Duodenal mucosa (tissue), 2 donors: ENCODE data around the gene LPCAT1.
A peak's percentile ranks its signal among the peaks of the same experiment; 100 is the strongest.
"Not testable (repeated sequence)": the region's sequence is repeated elsewhere in the genome, so short reads cannot be mapped to it uniquely, and the experiment has no call there.

ENCODE experiments used
- H3K27ac ChIP-seq: one replicate; pipeline ENCODE4 v1.7.0; 2013; ENCODE audit warnings: low read depth, low read length
- H3K27me3 ChIP-seq, 2 donors: one replicate each; pipeline ENCODE4 v1.7.0; 2013; ENCODE audit warnings: low read length in 2 of 2, control low read depth in 1 of 2; ENCODE audit not compliant: insufficient read depth in 2 of 2, control insufficient read depth in 1 of 2
- H3K36me3 ChIP-seq, 2 donors: one replicate each; pipeline ENCODE4 v1.7.0; 2013; ENCODE audit warnings: low read length in 2 of 2, control low read depth in 1 of 2; ENCODE audit not compliant: insufficient read depth in 2 of 2, control insufficient read depth in 1 of 2
- H3K4me1 ChIP-seq, 2 donors: one replicate each; pipeline ENCODE4 v1.7.0; 2013; ENCODE audit warnings: low read length in 2 of 2, control low read depth in 1 of 2; ENCODE audit not compliant: insufficient read depth in 2 of 2, control insufficient read depth in 1 of 2
- H3K4me3 ChIP-seq, 2 donors: one replicate each; pipeline ENCODE4 v1.7.0; 2013; ENCODE audit warnings: low read length in 2 of 2, low read depth in 1 of 2
- H3K9ac ChIP-seq, 2 donors: one replicate each; pipeline ENCODE4 v1.7.0; 2013; ENCODE audit warnings: low read length in 2 of 2, low read depth in 1 of 2
- H3K9me3 ChIP-seq, 2 donors: one replicate each; pipeline ENCODE4 v1.7.0; 2013; ENCODE audit warnings: low read length in 2 of 2, control low read depth in 1 of 2; ENCODE audit not compliant: control insufficient read depth in 1 of 2

LPCAT1 gene

DNA sequence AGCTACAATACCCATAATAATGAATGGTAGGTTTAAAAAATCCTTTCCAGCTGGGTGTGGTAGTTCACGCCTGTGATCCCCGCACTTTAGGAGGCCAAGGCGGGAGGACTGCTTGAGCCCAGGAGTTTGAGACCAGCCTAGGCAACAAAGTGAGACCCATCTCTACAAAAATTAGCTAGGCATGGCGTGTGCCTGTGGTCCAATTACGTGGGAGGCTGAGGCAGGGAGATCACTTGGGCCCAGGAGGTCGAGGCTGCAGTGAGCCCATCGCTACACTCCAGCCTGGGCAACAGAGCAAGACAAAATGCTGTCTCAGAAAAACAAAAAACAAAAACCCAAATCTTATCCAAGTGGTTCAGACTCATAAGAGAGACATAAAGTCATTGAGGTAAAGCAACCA lies 44.7 kb downstream of the LPCAT1 start:
- Histone ChIP-seq H3K36me3 (peaks cover 9 to 25% of the 10 kb centered on the region in 2 donors), H3K9ac (no peak overlapping the region), H3K4me1 (no peaks in the 10 kb centered on the region), H3K27ac (no peak overlapping the region), H3K27me3 (no peaks in the 10 kb centered on the region), H3K9me3 (no peaks in the 10 kb centered on the region), H3K4me3 (no peak overlapping the region)

DNA sequence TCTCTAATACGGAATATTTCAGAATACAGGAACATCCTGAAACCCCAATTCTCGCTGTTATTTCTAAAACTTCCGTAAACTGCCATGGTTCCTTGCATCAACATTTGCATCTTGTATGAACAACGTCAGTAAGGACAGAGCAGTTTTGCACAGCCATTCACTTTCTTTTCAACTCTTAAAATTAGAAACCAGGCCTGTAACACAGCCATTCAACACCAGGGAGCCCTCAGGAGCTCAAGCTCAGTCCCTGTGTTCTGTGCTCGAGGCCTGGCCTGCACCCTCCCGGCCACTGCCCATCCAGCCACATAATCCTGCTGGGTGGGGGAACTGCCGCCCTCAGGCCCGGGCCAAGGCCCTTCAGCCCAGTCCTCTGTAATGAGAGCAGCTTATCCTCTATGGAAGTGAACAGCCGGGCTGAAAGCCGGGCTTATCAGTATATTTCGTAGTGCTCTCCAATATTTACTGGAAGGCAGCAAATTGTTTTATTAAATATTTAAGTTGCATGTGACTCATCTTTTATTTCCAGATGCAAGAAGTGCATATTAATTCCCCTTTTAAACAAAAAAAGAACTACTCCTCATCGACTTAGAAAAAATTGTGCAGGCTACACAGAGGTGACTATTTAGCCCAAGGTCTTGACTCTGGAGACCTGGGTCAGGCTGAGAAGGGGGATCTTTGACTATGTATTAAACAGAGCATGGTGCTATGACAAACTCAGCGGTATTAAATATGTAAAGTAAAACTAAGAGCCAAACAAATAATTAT lies 45.3 kb downstream of the LPCAT1 start:
- H3K9me3 ChIP-seq, result no peaks in the 10 kb centered on the region
- no peak overlapping the region for H3K9ac ChIP-seq
- H3K36me3 ChIP-seq, result peaks cover 9 to 25% of the 10 kb centered on the region in 2 donors
- no peaks in the 10 kb centered on the region for H3K27me3 ChIP-seq
- no peak overlapping the region for H3K27ac ChIP-seq
- no peaks in the 10 kb centered on the region for H3K4me1 ChIP-seq
- H3K4me3 ChIP-seq, result no peak overlapping the region

DNA sequence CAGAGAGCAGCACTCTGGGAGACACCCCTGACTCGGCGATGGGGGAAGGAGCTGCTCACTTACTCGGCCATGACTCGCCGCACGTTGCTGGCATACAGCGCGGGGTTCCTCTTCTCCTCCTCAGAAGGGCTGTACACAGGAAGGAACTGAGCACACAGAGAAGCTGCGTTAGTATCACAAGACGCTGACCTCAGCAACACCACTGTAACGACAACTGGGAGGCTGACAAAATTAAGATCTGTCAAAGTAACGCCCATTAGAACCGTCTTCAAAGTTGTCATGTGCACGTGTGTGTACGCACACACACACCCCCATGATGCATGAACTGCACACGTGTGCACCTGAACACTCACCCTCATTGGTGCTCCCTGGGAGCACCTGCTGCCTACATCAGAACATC lies 46.4 kb downstream of the LPCAT1 start:
- peaks cover 9 to 31% of the 10 kb centered on the region in 2 donors for H3K36me3 ChIP-seq
- H3K4me3 ChIP-seq, result no peak overlapping the region
- no peak overlapping the region for H3K27ac ChIP-seq
- no peaks in the 10 kb centered on the region for H3K27me3 ChIP-seq
- no peaks in the 10 kb centered on the region for H3K9me3 ChIP-seq
- H3K4me1 ChIP-seq, result no peaks in the 10 kb centered on the region
- no peak overlapping the region for H3K9ac ChIP-seq

DNA sequence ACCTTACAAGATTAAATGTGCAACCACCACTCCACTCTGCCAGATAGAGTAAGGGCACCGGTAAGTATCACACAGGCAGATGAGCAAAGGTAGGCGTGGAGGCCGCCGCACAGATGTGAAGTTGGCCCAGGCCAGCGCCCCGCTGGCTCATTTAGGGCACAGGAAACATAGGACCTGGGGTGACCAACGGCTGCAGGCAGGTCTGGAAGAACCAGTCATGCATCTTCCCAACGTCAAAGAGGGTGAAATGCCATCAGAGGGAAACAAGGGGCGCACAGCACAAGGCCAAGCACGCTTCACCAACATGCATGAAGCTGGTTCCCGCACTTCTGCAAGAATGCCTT lies 46.8 kb downstream of the LPCAT1 start:
- Histone ChIP-seq H3K4me3 (no peak overlapping the region), H3K27ac (peak overlapping the region; percentile 20), H3K9ac (no peak overlapping the region), H3K4me1 (no peaks in the 10 kb centered on the region), H3K27me3 (no peaks in the 10 kb centered on the region), H3K36me3 (peaks cover 9 to 31% of the 10 kb centered on the region in 2 donors), H3K9me3 (no peaks in the 10 kb centered on the region)

DNA sequence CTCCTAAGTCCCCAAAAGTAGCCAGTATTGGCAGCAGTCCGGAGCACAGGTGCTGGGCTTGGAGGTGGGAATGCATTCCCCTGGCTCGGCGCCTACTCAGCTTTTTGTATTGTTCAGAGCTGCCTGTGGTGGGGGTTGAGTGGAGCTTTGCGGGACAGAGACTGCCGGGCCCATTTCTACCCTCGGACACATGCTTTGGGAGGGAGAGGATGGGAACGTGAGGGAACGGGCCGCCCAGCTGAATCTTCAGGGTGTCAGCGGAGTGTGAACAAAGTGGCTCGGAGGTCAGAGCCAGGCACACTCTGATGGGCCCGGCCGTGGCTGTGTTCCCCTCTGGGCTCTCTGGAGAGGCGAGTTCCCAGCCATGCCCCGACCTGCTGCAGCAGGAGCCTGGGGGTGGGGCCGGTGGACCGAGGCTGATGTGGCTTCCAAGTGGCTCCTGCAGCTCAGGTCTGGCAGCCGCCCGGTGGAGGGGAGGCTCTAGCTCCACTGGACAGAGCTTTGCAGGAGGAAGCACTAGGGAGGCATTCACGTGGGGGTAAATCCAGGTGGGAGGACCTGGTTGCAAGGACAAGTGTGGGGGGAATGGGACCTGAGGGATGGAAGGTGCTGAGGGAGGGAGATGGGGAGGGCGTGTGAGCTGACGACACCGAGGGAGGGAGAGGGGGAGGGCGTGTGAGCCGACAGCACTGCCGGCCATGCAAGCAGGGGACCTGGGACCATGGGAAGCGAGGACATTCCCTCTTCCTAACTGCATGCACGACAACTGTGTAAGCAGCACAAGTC lies 47.4 kb downstream of the LPCAT1 start:
- H3K36me3 ChIP-seq, result peaks cover 9 to 31% of the 10 kb centered on the region in 2 donors
- H3K9me3 ChIP-seq, result no peaks in the 10 kb centered on the region
- no peak overlapping the region for H3K9ac ChIP-seq
- no peak overlapping the region for H3K27ac ChIP-seq
- H3K4me1 ChIP-seq, result no peaks in the 10 kb centered on the region
- no peak overlapping the region for H3K4me3 ChIP-seq
- H3K27me3 ChIP-seq, result no peaks in the 10 kb centered on the region

DNA sequence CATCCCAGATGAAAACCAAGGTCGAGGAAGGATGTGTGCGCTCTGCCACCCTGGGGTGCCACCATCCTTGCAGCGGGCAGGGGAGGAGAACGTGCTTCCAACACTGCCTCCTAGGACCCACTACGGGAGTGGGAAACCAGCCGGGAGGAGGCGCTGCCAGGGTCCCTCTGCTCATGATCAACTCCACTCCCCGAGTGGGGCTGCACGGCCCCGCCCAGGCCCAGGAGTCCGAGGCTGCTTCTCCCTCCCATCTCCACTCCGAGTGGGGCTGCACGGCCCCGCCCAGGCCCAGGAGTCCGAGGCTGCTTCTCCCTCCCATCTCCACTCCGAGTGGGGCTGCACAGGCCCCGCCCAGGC lies 48.2 kb downstream of the LPCAT1 start:
- H3K4me1 ChIP-seq, H3K27ac ChIP-seq, H3K9ac ChIP-seq, H3K9me3 ChIP-seq, H3K4me3 ChIP-seq, H3K27me3 ChIP-seq: not testable (repeated sequence)
- H3K36me3 ChIP-seq, result peaks cover 9 to 31% of the 10 kb centered on the region in 2 donors

DNA sequence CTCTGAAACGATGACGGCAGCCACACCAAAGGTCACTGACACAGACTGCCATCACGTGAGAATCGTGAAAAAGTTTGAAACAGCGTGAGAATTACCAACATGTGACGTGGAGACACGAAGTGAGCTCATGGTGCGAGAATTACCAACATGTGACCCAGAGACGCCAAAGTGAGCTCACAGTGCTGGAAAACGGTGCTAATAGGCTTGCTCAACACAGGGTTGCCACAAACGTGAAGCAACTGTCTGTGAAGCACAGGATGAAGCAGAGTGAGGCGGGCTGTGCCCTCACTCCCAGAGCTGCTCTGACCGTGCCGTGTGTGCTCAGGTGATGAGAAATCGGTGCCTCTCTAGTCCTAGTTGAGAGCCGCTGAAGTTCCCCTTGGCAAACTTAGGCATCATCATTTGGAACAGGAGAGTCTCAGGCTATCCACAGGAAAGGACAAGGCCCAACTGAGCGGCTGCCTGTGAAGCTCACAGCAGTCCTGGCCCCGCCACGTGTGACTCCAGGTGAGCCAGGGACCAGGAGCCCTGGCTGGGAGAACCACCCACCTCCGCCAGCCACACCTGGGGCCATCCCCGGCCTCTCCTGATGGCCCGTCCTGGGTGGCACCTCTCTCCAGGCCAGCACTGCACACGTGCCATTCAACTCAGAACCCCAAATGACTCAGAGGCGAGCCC lies 48.8 kb downstream of the LPCAT1 start:
- Histone ChIP-seq H3K27ac (no peak overlapping the region), H3K36me3 (peaks cover 9 to 31% of the 10 kb centered on the region in 2 donors), H3K4me1 (peaks cover 10 to 11% of the 10 kb centered on the region in 2 donors)

DNA sequence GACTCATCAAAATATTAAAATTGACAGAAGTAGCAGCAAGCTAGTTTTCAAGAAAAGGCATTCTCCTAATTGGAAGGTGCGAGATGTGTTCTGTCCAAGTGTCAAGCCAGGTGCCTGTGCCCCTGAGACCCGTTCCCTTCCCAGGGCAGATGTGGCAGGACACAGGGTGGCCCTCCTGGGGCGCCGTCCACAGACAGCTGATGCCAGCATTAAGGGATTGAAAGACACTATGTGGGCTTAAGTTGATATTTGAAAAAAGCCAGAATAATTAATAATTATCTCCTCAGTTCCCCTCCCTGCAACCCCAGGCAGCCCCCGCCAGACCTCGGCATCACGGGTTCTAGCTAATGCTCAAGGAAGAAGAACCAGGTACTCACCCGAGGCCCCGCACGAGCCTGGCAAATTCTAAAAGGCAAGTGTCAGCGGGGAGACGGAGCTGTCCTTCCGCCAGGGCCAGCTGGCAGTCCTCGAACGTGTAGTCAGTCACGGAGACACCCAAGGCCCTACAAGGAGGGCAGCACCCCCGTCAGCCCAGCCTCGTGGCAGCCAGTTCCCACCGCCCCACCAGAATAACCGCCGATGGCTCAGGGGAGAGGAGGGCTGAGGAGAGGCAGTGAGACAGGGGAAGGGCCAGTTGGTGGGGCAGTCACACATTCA lies 49.4 kb downstream of the LPCAT1 start:
- peaks cover 9 to 29% of the 10 kb centered on the region in 2 donors for H3K36me3 ChIP-seq
- H3K4me1 ChIP-seq, result peaks cover 10 to 15% of the 10 kb centered on the region in 2 donors
- H3K27ac ChIP-seq, result no peak overlapping the region

More for the DNA sequence above, 48.8 kb downstream of the LPCAT1 start:
- no peak overlapping the region for H3K4me3 ChIP-seq
- no peaks in the 10 kb centered on the region for H3K27me3 ChIP-seq
- no peaks in the 10 kb centered on the region for H3K9me3 ChIP-seq
- H3K9ac ChIP-seq, result no peak overlapping the region

DNA sequence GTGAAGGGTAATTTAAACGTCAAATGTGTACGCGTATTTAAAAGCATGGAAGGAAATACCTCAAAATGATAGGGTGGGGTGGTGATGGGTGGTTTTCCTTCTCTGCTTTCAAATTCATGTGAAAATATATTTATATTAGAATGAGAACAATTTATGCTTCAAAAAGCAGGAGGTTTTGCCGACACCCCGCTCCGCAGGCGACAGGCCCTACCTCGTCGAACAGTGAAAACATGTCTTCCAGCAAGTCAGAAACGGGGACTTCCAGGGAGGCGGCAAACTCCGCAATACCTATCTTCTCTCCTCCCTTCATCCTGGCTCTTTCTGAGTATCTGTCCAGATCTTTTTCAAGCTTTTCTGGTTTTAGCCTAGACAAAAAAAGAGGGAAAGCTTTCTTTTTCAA lies 50.0 kb downstream of the LPCAT1 start:
- H3K9ac ChIP-seq, result no peak overlapping the region
- H3K4me1 ChIP-seq, result peaks cover 10 to 15% of the 10 kb centered on the region in 2 donors
- no peak overlapping the region for H3K4me3 ChIP-seq
- H3K27me3 ChIP-seq, result no peaks in the 10 kb centered on the region
- no peaks in the 10 kb centered on the region for H3K9me3 ChIP-seq
- peaks cover 9 to 28% of the 10 kb centered on the region in 2 donors for H3K36me3 ChIP-seq
- H3K27ac ChIP-seq, result no peak overlapping the region

More for the DNA sequence above, 49.4 kb downstream of the LPCAT1 start:
- Histone ChIP-seq H3K27me3 (no peaks in the 10 kb centered on the region), H3K9me3 (no peaks in the 10 kb centered on the region), H3K9ac (no peak overlapping the region), H3K4me3 (no peak overlapping the region)
